Head of caudate nucleus (tissue), 42 donors: ENCODE results near the gene SOX12.
"Not testable (repeated sequence)": the region's sequence is repeated elsewhere in the genome, so short reads cannot be mapped to it uniquely, and the experiment has no call there.

Experiments used
- DNase-seq, 42 donors: peaks; one replicate each; pipeline versions ENCODE4 v3.0.0 to v3.0.0-alpha.2; 2020 to 2021; ENCODE audit warnings: mixed read lengths in 7 of 42
- intact Hi-C: fragments of 100-400 bp; cut with DNase I; formaldehyde crosslinking; loops from one replicate; pipeline ENCODE4 v1.15.0; 2022

The SOX12 gene

GRCh38 chr20:371755-372542 is 46.6 kb downstream of the SOX12 start:
- intact Hi-C loops, result no loop called here
- DNase-seq, result peak in 5 of 42 donors; percentile 17 to 79 (median 51)

DNA sequence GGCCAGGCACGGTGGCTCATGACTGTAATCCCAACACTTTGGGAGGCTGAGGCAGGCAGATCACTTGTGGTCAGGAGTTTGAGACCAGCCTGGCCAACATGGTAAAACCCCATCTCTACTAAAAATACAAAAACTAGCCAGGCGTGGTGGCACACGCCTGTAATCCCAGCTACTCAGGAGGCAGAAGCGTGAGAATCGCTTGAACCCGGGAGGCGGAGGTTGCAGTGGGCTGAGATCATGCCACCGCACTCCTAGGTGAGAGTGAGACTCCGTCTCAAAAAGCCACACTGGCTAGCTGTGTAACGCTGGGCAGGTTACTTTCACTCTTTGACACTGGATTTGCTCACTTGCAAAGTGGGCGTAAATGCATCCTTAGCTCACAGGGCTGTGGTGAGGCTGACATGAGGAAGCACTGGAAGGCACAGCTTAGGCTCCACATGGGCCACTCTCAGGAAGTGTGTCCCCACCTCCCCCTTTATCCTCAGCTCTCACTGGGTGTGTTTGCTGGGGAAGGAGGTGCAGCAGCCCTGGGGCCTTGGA is 47.3 kb downstream of the SOX12 start:
- DNase-seq, intact Hi-C loops: not testable (repeated sequence)

GRCh38 chr20:373171-373890 is 48.0 kb downstream of the SOX12 start:
- peak in 1 of 42 donors; percentile 8 for DNase-seq
- intact Hi-C loops, result no loop called here

DNA sequence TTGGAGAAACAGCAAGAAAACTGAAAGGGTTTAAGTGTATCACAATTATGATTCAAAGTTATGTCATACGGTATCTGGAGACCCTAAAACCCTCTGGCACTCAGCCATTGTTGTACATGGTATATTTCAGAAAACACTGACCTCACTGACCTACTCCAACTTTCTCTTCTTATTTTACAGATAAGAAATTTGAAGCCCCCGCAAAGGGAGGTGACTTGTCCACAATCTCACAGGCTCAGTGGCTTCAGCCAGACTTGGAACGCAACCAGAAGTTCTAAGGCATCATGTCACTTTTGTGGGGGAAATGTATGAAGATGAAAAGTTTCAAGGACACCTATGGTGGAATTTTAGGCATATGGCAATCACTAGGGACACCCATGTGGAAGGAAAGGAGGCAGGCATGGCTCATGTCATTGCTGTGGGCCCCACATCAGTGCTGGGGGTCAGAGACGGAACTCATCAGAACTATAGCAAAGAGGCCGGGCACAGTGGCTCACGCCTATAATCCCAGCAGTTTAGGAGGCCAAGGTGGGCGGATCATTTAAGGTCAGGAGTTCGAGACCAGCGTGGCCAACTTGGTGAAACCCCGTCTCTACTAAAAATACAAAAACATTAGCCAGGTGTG is 50.0 kb downstream of the SOX12 start:
- intact Hi-C loops, result no loop called here
- no peak for DNase-seq

GRCh38 chr20:376089-376488 is 50.7 kb downstream of the SOX12 start:
- no peak for DNase-seq
- intact Hi-C loops, result no loop called here

DNA sequence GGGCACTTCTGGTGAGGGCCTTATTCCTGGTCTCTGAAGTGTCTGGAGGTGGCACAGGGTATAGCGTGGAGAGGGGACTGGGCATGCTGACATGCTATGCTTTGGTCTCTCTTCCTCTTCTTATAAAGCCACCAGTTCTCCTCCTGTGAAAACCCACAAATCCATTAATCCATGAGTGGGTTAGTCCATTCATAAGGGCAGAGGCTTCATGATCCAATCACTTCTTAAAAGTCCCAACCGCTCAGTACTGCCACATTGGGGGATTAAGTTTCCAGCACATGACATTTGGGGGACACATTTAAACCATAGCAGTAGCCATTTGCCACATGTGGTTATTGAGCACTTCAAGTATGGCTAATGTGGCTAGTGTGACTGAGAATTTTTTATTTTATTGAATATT is 51.4 kb downstream of the SOX12 start:
- DNase-seq, result no peak
- intact Hi-C loops, result no loop called here

GRCh38 chr20:377578-377977 is 52.2 kb downstream of the SOX12 start:
- DNase-seq, intact Hi-C loops: not testable (repeated sequence)

- no peak for DNase-seq
- intact Hi-C loops, result no loop called here
These were observed 53.6 kb downstream of the SOX12 start for GRCh38 chr20:378961-379336.
